PC-3 (cell line): ENCODE data around the gene IL36G. TPM values are rescaled to one million over a fixed set of nuclear protein-coding genes. Genes with fewer than 3 reads are reported as not detected.

ENCODE experiments used
- ATAC-seq: fragments of 200-7000 bp; cut with Tn5 transposase; 2 replicates; pipeline ENCODE4 v1.9.1; 2020; ENCODE audit warnings: mild to moderate bottlenecking, moderate library complexity
- BruUV-seq: library from RNA; stranded (reverse); fragments of 400-500 nt; replicated peaks from 2 replicates; lab custom pipeline; 2021; lab: Mats Ljungman, UMichigan
- CTCF ChIA-PET: fragments of 300-600 bp; sonication (Branson Sonifier 250); formaldehyde crosslinking; loops from one replicate; lab custom pipeline; 2022; ENCODE audit warnings: antibody characterized with exemption; lab: Charles Lee
- POLR2A ChIA-PET: fragments of 300-600 bp; sonication (Branson Sonifier 250); formaldehyde crosslinking; loops from one replicate; lab custom pipeline; 2022; ENCODE audit warnings: antibody characterized with exemption; ENCODE audit not compliant: unreplicated experiment; lab: Charles Lee
- DNase-seq: peaks from one replicate; pipeline ENCODE4 v3.0.0-alpha.2; 2015
- H2AFZ ChIP-seq: fragments of 300-600 bp; sonication (generic); 2 replicates; pipeline ENCODE4 v1.6.0; 2016; ENCODE audit warnings: antibody characterized with exemption, low read length
- H3F3A ChIP-seq: fragments of 300-600 bp; sonication (generic); one replicate; pipeline ENCODE4 v1.6.0; 2017; ENCODE audit warnings: antibody characterized with exemption, low read length, control low read depth, mild to moderate bottlenecking; ENCODE audit not compliant: unreplicated experiment
- H3K27ac ChIP-seq: fragments of 300-600 bp; sonication (generic); 2 replicates; pipeline ENCODE4 v1.5.1; 2016; ENCODE audit warnings: mild to moderate bottlenecking, low read length
- H3K27me3 ChIP-seq: fragments of 300-600 bp; sonication (generic); 2 replicates; pipeline ENCODE4 v1.6.1; 2016; ENCODE audit warnings: low read length, mixed read lengths
- H3K36me3 ChIP-seq: fragments of 300-600 bp; sonication (generic); 2 replicates; pipeline ENCODE4 v1.6.1; 2016; ENCODE audit warnings: low read depth, mixed run types, low read length, mixed read lengths
- H3K4me1 ChIP-seq: fragments of 300-600 bp; sonication (generic); 2 replicates; pipeline ENCODE4 v1.5.1; 2016; ENCODE audit warnings: low read length; ENCODE audit not compliant: insufficient read depth
- H3K4me2 ChIP-seq: fragments of 300-600 bp; sonication (generic); 2 replicates; pipeline ENCODE4 v1.6.0; 2016; ENCODE audit warnings: low read length
- H3K4me3 ChIP-seq: fragments of 300-600 bp; sonication (generic); 2 replicates; pipeline ENCODE4 v1.5.1; 2016; ENCODE audit warnings: mild to moderate bottlenecking, low read length, mixed read lengths
- H3K79me2 ChIP-seq: fragments of 300-600 bp; sonication (generic); 2 replicates; pipeline ENCODE4 v1.6.1; 2017; ENCODE audit warnings: low read length, mixed read lengths
- H3K9ac ChIP-seq: fragments of 300-600 bp; sonication (generic); 2 replicates; pipeline ENCODE4 v1.6.0; 2016; ENCODE audit warnings: mild to moderate bottlenecking, low read length
- H3K9me2 ChIP-seq: fragments of 300-600 bp; sonication (generic); replicated peaks from 2 replicates; pipeline ENCODE4 v1.6.1; 2016; ENCODE audit warnings: mixed run types, low read length, mixed read lengths
- H3K9me3 ChIP-seq: fragments of 300-600 bp; sonication (generic); 2 replicates; pipeline ENCODE4 v1.6.1; 2016; ENCODE audit warnings: low read length, mixed read lengths
- H4K20me1 ChIP-seq: fragments of 300-600 bp; sonication (generic); 2 replicates; pipeline ENCODE4 v1.6.1; 2016; ENCODE audit warnings: low read length, mixed read lengths
- CTCF ChIP-seq: fragments of 300-600 bp; sonication (generic); conservative IDR thresholded peaks from 2 replicates; pipeline ENCODE4 v1.5.1; 2017; ENCODE audit warnings: antibody characterized with exemption, low read depth, mild to moderate bottlenecking, low read length
- EZH2phosphoT487 ChIP-seq: fragments of 300-600 bp; sonication (generic); IDR thresholded peaks from 2 replicates; pipeline ENCODE4 v1.6.1; 2018; ENCODE audit warnings: mild to moderate bottlenecking, antibody characterized with exemption, low read length, borderline replicate concordance
- intact Hi-C: fragments of 100-400 bp; cut with micrococcal nuclease; formaldehyde crosslinking; loops from 2 replicates; pipeline ENCODE4 v1.9.0; 2023
- total RNA-seq: library from RNA; depleted of rRNA; stranded (reverse); fragments of >200 nt; gene quantifications from 2 replicates; pipeline ENCODE4 v1.2.3, GENCODE V29; 2014

The IL36G gene
- total RNA-seq, 1 experiment from 2014 or later: 0.62 TPM

- peak overlapping the region; percentile 59; the same call in 1 of the 2 replicates for H2AFZ ChIP-seq
- POLR2A ChIA-PET: no interaction called here
Observed at GRCh38 chr2:112959109-112959812, 18.5 kb upstream of the IL36G start.

GRCh38 chr2:112960230-112960825, 17.5 kb upstream of the IL36G start:
- TF ChIP-seq CTCF: peak; percentile 55
- no peak for TF ChIP-seq EZH2phosphoT487
- Histone ChIP-seq H3K9me2 (no peaks in the 10 kb centered on the region), H4K20me1 (no peaks in the 10 kb centered on the region), H3K4me2 (no peak overlapping the region), H3K9me3 (no peaks in the 10 kb centered on the region), H3F3A (no peaks in the 10 kb centered on the region), H3K27ac (no peak overlapping the region), H3K4me3 (no peak overlapping the region), H3K79me2 (no peaks in the 10 kb centered on the region), H3K4me1 (peaks cover 12% of the 10 kb centered on the region), H2AFZ (no peak overlapping the region), H3K27me3 (no peaks in the 10 kb centered on the region), H3K36me3 (no peaks in the 10 kb centered on the region), H3K9ac (no peak overlapping the region)
- DNase-seq (peak; percentile 26), ATAC-seq (no peak)
- no TSS peak for BruUV-seq
- ChIA-PET POLR2A (no interaction called here), CTCF (no interaction called here)
- intact Hi-C loops: no loop called here

More at GRCh38 chr2:112959109-112959812, 18.5 kb upstream of the IL36G start:
- no peaks in the 10 kb centered on the region for H3K79me2 ChIP-seq
- no peaks in the 10 kb centered on the region for H3K27me3 ChIP-seq
- no peaks in the 10 kb centered on the region for H3F3A ChIP-seq
- intact Hi-C loops: loop anchor here (2.0 kb wide), 2 partner anchors 110 to 210 kb away; no protein-coding TSS in a partner anchor
- no peak overlapping the region for H3K9ac ChIP-seq
- H3K9me3 ChIP-seq: no peaks in the 10 kb centered on the region
- no peak overlapping the region for H3K4me3 ChIP-seq
- H3K36me3 ChIP-seq: no peaks in the 10 kb centered on the region
- CTCF ChIA-PET: interaction anchor here (0.5 to 1.0 kb wide), 7 partner anchors 11 to 234 kb away, joined by 3 to 12 read pairs (median 4); no protein-coding TSS in a partner anchor
- H3K9me2 ChIP-seq: no peaks in the 10 kb centered on the region
- no peaks in the 10 kb centered on the region for H4K20me1 ChIP-seq
- peak overlapping the region; percentile 64; the same call in 1 of the 2 replicates for H3K4me2 ChIP-seq
- BruUV-seq: no TSS peak
- H3K4me1 ChIP-seq: peaks cover 12% of the 10 kb centered on the region
- peak; percentile 44; the same call in 1 of the 2 replicates for TF ChIP-seq CTCF
- TF ChIP-seq EZH2phosphoT487: no peak
- DNase-seq (peak; percentile 39), ATAC-seq (peak; percentile 30; the same call in 1 of the 2 replicates)
- peak overlapping the region; percentile 59; the same call in 1 of the 2 replicates for H3K27ac ChIP-seq
